GM20431 (cell line): ENCODE measurements around the gene CISH.

Experiments
- in situ Hi-C: fragments of 300-500 bp; cut with MseI, MboI; formaldehyde crosslinking; loops from one replicate; pipeline ENCODE4 v1.15.0; 2020; ENCODE audit warnings: low sequenced_read_pairs; ENCODE audit not compliant: unreplicated experiment

CISH gene

DNA sequence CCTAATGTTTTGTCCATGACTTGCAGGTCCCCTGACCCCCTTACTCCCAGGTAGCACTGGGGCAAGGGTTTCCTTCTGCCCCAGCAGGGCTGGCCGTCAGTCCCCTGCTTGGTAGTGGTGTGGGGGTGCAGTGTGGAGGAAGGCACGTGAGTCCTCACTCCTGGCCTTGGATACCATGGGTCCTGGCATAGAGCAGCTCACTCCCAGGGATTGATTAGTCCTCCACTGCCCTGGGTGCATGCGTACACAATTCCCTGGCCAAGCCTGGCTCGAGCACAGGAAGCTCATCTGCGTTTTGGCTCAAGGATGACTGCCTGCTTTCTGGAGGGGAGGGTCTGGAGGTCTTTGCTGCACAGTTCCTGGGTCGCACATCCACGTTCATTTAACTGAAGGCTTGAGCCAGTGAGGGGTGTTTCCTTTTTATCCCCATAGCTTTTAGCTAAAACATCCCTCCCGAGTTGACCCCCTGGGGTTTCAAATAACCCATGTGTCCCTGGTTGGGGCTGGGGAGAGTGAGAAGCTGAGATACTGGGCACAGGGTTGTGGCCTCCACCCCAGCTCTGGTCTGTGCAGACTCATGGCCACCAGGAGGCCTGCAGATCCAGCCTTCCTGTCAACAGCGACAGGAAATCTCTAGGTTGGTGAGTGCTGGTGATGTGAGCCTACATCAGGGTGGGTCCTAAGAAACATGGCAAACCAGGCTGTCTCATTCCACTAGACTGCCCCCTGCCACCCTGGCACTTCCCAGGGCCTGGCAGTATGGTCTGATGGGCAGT is 30.7 kb downstream of the CISH start:
- in situ Hi-C loops: no loop called here

DNA sequence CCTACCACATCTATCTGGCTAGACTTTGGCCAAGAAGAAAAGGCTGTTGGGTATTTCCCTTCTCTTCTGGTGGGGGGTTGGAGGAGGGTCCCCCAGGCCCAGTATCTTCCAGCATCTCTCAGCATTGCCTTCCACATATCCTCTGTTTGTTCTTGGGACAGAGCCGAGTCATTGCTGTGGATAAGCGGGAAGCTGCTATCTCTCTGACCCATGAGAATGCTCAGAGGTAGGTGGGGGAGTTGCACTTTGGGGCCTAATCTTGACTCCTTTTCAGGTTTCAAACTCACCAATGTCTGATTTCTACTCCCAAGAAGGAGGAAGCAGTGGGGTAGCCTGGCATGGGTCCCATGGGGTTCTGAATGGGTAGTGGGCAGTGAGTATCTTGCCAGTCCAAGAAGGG is 34.2 kb downstream of the CISH start:
- in situ Hi-C loops: no loop called here

DNA sequence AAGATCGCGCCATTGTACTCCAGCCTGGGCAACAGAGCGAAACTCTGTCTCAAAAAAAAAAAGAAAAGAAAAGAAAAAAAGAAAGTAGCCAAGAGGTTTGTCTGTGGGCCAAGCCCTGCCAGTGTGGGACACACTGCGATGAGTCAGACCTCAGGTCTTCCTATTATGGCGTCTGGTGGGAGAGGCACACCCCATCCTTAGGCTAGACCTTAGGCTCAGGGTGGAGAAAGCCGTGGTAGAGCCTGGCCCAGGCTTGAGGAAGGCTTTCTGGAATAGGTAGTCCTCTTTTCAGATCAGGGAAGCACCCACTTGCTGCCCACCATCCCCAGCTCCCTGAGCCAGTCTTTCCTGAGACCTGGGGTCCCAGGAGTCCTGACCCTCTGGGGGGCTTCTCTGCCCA is 36.2 kb downstream of the CISH start:
- in situ Hi-C loops: no loop called here

DNA sequence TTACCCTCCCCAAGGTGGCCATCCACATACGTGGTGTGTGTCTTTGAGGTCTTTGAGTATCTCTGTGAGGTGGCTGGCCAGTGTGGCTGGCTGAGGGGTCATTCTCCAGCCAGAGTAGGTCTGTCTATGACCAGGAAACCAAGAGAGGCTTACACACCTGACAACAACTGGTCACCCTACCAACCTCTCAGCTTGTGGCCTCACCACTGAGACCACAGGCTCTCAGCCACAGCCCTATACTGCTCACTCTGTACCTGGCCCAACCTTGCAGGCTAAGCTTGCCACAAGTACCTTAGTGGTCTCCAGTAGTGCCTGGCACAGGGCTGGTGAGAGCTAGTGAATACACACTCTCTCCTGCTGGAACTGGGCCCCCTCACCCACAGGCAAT is 37.1 kb downstream of the CISH start:
- in situ Hi-C loops: no loop called here

DNA sequence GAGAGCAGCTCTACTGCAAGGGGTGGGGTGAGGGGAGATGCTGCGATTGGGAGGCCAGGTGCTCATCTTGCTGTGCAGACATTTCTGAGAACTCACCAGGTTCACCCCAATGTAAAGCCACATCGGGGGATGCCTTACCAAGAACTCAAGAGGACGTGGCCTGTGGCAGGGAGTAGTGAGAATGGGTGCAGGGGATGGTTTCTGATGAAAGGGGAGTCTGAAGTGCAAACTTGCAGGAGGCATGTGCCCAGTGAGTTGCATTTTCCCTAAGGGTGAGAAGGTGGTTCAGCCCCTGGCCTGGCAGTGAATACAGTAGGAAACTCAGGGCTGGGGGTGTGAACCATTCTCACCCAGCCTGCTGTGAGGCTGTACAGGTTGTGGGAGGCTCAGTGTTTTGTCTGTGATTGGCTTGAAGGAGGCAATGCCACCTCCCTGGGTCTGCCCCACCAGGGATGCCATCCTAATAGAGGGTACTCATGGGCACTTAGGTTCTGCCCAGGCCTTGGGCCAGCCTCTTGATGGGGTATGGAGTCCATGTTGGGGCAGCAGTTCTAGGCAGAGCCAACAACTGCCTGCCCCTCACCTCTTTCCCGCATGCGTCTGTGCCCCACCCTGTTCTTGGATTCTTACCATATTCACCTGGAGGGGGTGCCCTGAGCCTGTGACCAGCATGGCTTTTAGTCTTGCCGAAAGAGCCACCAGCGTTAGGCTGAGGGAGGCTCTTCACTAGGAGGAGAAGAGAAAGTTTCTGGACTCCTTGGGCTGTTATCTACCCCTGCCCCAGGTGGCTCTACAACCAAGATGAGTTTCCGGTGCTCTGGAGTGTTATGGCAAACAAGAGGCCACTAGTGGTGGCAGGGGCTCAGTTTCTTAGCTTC is 37.8 kb downstream of the CISH start:
- in situ Hi-C loops: no loop called here

DNA sequence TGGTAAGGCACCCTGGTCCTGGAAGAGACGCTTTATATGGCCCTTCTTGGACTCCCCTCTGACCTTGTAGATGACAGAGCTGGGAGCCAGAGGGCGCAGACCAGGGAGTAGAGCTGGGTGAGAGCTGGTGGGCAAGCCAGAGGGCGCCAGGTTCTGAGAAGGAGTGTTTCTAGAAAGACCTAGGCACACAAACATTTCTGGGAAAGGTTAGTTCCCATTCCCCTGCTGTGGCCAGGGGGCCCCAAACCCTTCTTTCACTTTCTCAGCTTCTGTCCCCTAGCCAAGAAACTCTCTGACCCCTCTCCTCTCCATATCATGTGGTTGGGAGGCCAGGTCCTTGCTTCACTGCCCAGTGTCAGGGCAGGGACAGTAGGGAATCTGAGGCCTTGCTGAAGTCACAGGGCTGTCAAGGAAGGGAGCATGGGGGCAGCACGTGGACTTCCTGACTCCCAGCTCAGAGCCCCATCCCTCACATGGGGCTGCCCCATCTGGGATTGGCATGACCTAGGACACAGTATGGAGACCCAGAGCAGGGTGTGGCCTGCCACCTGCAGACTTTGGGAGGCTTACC is 38.7 kb downstream of the CISH start:
- in situ Hi-C loops: no loop called here

DNA sequence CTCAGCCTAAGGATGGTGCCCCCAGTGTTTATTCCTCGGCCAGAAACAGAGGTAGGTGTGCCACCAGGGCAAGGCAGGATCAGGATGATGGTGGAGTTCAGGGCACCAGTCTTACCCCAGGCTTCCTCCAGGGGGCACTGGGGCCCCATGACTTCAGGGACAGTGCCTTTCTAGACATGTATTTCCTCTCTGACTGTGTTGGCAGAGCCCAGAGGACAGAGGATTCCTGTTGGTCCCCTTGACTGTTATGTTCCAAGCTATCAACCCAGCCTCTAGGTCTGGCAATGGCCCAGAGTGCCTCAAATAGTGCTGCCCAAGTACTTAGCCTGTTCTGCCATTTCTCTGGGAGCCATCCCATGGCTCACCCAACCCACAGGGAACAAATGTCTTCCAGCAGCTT is 39.4 kb downstream of the CISH start:
- in situ Hi-C loops: no loop called here

DNA sequence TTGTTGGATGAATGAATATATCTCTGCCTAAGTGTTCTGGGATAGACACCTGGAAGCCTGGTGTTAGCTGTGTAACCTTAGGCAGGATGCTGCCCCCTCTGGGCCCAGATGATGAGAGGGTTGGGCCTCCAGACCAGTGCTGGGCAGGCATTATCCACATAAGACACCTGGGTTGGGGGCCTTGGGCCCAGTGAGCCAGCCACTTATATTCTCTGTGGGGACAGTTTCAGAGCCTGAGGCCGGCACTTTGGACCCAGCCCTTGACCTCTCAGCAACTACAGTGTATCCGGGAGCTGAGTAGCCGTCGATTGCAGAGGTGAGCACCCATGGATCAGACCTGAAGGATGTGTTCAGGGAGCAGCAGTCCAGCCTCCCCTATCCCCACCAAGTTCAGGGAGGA is 40.1 kb downstream of the CISH start:
- in situ Hi-C loops: no loop called here

DNA sequence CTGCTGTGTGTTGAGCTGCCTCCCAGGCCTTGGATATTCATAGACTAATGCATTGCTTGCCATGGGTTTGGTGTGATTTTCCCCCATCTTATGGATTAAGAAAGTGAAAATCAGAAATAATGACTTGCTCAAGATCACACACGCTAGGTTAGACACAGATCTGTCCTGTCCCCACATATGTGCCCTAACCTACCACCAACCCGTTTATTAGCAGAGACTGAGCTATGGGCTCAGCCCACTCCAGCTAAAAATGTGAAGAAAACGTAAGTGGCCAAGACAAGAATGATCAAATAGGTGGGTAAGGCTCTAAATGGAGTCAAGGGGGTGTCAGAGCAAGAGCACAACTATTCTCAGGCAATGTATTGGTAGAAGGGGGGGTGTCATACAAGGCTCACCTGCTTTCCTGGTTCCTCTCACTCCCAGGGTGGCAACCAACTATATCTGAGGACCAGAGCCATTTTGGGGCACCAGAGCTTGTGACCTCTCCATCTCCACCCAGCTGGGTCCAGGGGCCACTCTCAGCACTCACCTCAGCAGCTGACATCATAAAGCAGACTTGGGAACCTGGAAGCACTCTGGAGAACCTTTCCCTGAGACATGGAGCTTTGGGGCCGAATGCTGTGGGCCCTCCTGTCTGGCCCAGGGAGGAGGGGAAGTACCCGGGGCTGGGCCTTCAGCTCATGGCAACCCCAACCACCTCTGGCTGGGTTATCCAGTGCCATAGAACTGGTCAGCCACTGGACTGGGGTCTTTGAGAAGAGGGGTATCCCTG is 40.9 kb downstream of the CISH start:
- in situ Hi-C loops: no loop called here

DNA sequence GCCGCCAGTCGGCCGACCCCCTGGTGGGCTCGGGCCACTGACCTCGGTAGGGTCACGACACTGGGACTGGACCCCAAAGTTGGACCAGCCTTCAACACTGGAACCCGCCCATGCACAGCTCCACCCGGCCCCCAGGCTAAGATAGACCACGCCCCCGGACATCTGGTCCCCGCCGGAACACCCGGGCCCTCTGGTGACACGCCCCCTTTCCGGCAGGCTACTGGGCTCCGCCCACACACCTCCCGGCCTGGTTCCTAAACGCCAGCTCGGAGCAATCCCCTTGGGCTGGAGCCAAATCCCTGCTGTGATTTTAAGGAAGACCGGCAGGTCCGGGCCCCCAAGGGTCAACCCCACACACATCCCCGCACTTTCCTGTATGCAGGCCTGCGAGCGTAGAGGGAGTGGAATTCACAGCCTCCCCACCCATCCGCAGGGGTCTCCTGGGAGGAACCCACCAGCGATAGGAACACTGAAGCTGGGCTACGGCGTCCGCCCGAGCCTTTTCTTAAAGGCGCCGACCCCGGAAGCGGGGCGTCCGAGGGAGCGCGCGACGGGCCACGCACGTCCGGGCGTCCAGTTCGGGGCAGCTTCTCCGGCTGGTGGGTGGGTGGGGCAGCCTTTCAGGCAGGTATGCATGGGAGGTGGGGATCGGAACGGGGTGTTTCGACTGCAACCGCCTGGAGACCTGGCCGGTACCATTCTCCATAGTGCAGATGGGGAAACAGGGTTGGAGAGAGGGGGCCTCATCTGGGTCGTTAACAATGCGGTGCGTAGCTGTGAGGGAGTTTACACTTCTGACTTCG is 42.4 kb downstream of the CISH start, which contains the start of gene HEMK1:
Gene HEMK1 (plus strand): TSS at position 576 of the 803 bp plus-strand sequence. CDS start 1,583 bp downstream, outside the sequence.
- in situ Hi-C loops: no loop called here

DNA sequence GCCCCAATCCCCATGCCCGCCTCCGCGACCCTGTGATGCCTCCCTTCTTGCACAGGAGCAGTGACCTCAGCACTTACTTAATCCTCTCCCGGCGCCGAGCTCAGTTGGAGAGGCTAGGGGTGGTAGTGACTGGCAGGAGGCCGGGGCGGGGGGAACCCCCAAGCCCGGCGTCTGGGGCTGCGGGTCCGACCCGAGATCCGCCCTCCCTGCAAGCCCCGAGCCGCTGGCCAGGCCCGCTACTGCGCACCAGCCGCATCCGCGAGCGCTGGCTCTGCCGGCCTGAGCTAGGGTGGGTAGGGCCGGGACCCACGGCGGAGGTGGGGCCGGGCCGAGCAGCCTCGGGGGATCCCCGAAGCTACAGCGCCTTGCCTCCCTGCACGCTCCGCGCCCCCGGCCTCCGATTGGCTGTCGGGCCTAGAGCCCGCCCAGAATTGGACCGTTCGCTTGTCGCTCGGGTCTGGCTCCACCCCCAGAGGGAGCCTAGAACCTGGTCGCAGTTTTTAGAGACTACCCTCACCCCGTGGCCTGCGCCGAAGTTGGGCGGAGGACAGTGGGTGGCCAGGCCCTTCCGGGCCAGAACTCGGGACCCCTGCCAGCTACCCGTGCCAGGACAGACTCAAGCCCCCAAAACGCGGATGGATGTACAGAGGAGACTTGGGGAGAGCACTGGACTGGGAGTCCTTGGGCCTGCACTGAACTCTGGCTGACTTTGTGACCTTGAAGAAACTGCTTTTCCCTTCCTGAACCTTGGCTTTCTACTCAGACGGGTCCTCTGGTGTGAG is 44.0 kb downstream of the CISH start, which contains the start of gene C3orf18:
Gene C3orf18 (minus strand): TSS at position 362 of the 782 bp plus-strand sequence. CDS start 2,048 bp downstream, outside the sequence.
- in situ Hi-C loops: no loop called here

DNA sequence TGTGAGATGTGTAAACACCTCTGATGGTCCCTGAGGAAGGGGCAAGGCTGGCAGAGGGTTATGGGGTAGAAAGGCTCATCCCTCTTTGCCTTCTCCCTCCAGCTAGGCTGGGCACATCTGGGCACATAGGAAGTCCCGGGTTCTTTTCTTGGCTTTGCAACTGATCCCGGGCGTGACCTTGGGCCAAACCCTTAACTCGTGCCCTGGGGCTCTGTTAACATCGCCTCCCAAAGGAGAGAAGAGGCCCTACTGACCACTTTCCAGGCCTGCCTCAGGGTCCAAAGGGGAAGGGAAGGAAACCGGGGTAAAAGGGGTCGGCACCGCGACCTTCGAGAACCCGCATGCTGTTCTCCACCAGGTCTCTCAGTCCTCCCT is 44.6 kb downstream of the CISH start:
- in situ Hi-C loops: no loop called here

DNA sequence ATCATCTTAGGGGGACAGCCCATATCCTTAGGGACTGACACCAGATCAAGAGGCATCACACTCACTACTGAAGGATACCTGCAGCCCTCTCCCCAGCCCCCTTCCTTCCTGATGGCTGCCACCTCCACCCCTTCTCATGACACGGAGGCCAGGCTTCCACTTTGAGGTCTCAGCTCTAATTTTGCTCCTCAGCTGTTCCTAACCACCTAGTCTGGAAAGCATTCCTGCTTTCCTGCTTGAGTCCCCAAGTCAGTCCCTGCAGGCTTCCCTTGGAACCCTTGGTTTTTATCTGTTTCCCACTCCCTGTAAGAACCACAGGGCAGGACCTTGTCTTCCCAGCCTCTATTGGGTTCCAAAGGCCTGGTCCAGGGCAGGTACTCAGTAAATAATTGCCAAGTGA is 47.3 kb downstream of the CISH start:
- in situ Hi-C loops: no loop called here

DNA sequence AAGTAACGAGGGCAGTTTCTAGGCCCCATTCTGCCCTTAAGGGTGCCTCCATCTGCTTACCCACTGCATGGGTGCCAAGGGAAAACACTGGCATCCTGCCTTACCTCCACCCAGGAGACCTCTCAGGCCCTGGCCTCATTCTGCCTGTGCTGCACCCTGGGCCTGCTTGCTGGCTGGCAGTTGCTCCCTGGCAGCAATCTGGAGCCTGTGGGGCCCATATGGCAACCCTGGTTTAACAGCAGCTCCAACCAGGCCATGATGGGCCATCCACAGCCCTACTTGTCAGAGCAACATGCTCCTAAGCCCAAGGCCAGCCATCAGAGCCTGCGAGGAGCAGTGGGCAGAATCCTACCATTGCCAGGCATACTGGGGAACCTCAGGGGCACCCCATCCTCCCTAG is 47.7 kb downstream of the CISH start:
- in situ Hi-C loops: no loop called here

DNA sequence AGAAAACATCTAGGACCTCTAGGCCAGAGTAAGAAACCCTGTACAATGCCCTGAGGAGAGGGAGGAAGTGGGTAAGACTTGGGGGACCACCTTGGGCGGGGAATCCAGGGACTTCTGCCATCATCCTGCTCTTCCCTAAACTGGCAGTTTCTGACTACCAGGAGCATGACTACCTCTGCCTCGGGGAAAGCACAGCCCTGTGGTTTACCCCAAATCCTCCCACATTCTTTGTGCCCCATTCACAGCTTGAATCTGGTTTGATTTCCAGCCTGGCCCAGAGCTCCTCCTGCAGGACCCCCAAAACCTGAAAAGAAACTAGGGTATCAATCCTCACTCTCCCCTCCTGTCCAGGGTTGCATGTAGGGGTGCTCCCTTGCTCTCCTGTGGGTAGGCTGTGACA is 48.7 kb downstream of the CISH start:
- in situ Hi-C loops: no loop called here

DNA sequence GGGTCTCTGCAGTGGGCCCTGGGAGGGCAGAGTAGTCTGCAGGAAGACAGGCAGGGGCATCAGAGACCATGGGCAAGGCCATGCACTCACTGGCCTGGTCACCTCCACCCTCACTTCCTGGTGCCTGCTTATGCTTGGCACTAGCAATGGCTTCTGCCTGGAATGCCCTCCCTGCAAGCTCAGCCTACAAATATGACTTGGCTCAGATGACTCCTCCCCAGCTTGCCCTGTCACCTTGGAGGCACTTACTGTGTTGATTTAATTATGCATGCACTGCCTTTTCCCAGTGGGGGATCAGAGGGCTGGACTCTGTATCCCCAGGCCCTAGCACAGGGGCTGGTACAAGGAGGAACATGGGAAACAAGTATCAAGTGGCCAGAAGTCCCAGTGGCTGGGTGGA is 51.9 kb downstream of the CISH start:
- in situ Hi-C loops: no loop called here

DNA sequence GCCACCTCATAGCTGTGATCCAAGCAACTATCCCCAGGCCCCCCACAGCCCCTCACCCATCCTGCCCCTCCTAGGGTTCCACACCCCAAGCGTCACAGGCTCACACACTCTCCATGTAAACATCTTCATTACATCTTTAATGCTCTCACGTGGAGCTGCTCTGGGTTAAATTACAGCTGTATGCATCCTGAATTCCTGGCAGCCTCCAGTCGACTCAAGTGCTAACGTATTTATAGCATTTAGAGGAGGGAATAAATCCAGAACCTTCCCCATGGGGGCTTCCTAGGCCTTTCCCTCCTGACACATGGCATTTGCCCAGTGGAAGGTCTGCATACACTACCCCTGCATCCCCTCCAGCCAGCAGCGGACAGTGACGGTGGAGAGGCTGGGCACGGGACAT is 53.7 kb downstream of the CISH start:
- in situ Hi-C loops: no loop called here

DNA sequence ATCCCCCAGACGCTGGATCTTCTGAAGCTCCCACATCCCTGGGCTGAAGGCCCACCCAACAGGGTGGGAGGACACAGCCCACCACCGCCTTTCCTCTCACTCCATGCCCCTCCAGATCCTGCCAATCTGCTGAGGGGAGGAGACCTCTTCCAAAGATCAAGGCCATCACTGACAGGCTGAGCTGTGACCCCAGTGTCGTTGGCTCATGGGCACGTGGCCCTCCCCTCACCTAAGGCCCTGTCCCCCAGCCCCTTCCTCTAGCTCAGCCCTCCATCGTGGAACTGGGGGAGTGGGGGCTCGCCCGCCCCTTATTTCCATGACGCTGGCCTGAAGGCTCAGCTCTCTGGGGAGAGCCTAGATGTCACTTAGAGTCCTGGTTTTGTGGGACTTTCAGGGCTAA is 54.5 kb downstream of the CISH start:
- in situ Hi-C loops: no loop called here
